Memory B cell (primary cell): Measurements from ENCODE around the gene SVBP.
A peak's percentile ranks its signal among the peaks of the same experiment; 100 is the strongest.
"Not testable (repeated sequence)": the region's sequence is repeated elsewhere in the genome, so short reads cannot be mapped to it uniquely, and the experiment has no call there.

ENCODE experiments used
- ATAC-seq: fragments of 150-1000 bp; cut with Tn5 transposase; 2 replicates; pipeline ENCODE4 v1.10.0; 2021; ENCODE audit warnings: low read depth, mild to moderate bottlenecking, moderate library complexity
- DNase-seq, 2 donors: peaks; one replicate each; pipeline ENCODE4 v3.0.0; 2022; ENCODE audit warnings: low spot score in 2 of 2
- H3K27ac Mint-ChIP-seq: one replicate; pipeline ENCODE4 v1.8.0; 2022; ENCODE audit warnings: mild to moderate bottlenecking, moderate library complexity, mixed read lengths
- H3K27me3 Mint-ChIP-seq: one replicate; pipeline ENCODE4 v1.8.0; 2022; ENCODE audit warnings: mixed read lengths
- H3K36me3 Mint-ChIP-seq: one replicate; pipeline ENCODE4 v1.8.0; 2022; ENCODE audit warnings: mild to moderate bottlenecking, mixed read lengths
- H3K4me1 Mint-ChIP-seq: one replicate; pipeline ENCODE4 v1.8.0; 2022; ENCODE audit warnings: mixed read lengths
- H3K4me3 Mint-ChIP-seq: one replicate; pipeline ENCODE4 v1.8.0; 2022; ENCODE audit warnings: mild to moderate bottlenecking, moderate library complexity, mixed read lengths
- H3K9me3 Mint-ChIP-seq: one replicate; pipeline ENCODE4 v1.8.0; 2022; ENCODE audit warnings: mixed read lengths

Gene SVBP

DNA sequence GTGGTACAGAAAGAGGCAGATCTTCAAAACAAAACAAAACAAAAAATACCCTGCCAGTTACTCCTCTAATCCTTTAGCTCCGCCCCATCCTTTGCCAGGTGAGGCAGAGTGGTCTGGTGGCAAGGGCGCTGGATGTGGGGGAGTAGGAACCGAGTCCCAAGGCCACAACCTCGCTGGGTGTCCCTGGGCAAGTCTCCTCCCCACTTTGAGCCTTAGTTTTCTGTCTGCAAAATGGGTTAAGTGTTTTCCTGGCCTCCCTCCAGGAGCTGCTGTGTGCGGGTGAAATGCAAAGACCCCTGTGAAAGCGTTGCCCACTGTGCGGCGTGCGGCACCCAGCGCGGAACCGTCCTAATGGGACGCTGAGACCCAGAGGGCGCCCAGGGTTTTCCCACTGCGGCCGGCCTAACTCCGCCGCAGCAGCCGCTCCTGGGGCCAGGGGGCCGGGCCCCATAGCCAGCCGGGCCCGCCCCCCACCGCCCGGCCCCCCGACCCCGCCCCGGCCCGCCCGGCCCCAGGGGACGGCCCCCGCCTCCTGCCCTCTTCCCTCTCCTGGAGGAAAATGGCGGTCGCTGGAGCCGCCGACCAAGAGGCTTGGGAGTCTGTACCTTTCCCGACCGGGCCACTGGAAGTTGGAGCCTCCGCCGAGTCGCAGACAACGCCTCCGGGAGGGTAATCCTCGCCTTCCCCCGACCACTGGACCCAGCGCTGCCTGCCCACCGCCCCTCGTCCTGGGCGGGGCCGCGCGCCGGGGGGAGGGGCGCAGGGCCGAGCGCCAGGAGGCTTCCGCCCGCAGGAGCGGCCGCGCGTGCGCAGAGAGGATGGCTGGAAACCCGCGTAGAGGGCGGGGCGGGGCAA lies at the start of gene SVBP, which contains the start of gene ERMAP:
Gene SVBP, minus strand, starts transcription at position 813 of the 855 bp plus-strand sequence. CDS start 853 bp downstream, outside the sequence.
Gene ERMAP, plus strand, starts transcription at position 538 of the 855 bp plus-strand sequence. CDS start 13,327 bp downstream, outside the sequence.
- peak; percentile 86 for ATAC-seq
- Mint-ChIP-seq H3K36me3 (peaks cover 2% of the 10 kb centered on the region), H3K4me3 (peak within 1 kb of the TSS; percentile 82), H3K9me3 (no peaks in the 10 kb centered on the region), H3K27ac (peak within 1 kb of the TSS; percentile 43), H3K27me3 (no peaks in the 10 kb centered on the region), H3K4me1 (peaks cover 21% of the 10 kb centered on the region)
- peak; percentile 91 to 92 for DNase-seq

- ATAC-seq (no peak), DNase-seq (no peak)
- H3K4me3 Mint-ChIP-seq, result no peak overlapping the region
- peaks cover 11% of the 10 kb centered on the region for H3K27me3 Mint-ChIP-seq
- no peak overlapping the region for H3K27ac Mint-ChIP-seq
- no peaks in the 10 kb centered on the region for H3K9me3 Mint-ChIP-seq
- no peaks in the 10 kb centered on the region for H3K4me1 Mint-ChIP-seq
- no peaks in the 10 kb centered on the region for H3K36me3 Mint-ChIP-seq
These were observed 49.4 kb upstream of the SVBP start for GRCh38 chr1:42866549-42866948.

- peaks cover 9% of the 10 kb centered on the region for H3K9me3 Mint-ChIP-seq
- no peak for ATAC-seq
- H3K4me3 Mint-ChIP-seq, result no peak overlapping the region
- H3K27me3 Mint-ChIP-seq, result peaks cover 16% of the 10 kb centered on the region
- DNase-seq, result no peak
- no peaks in the 10 kb centered on the region for H3K4me1 Mint-ChIP-seq
- H3K36me3 Mint-ChIP-seq, result peaks cover 6% of the 10 kb centered on the region
- no peak overlapping the region for H3K27ac Mint-ChIP-seq
These were observed 43.8 kb upstream of the SVBP start for GRCh38 chr1:42861014-42861399.

- peaks cover 10% of the 10 kb centered on the region for H3K9me3 Mint-ChIP-seq
- no peak overlapping the region for H3K27ac Mint-ChIP-seq
- ATAC-seq (no peak), DNase-seq (no peak)
- peaks cover 3% of the 10 kb centered on the region for H3K4me1 Mint-ChIP-seq
- no peak overlapping the region for H3K4me3 Mint-ChIP-seq
- H3K36me3 Mint-ChIP-seq, result peaks cover 6% of the 10 kb centered on the region
- peaks cover 16% of the 10 kb centered on the region for H3K27me3 Mint-ChIP-seq
These were observed 43.3 kb upstream of the SVBP start for GRCh38 chr1:42860339-42861013.

DNA sequence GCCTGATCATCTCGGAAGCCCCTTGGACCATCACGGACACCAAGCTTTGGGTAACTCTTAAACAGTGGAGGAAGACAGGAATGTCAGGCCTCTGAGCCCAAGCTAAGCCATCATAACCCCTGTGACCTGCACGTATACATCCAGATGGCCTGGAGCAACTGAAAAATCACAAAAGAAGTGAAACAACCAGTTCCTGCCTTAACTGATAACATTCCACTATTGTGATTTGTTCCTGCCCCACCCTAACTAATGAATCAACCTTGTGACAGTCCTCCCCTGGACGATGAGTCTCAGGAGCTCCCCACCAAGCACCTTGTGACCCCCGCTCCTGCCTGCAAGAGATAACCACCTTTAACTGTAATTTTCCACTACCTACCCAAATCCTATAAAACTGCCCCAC lies 42.2 kb upstream of the SVBP start:
- DNase-seq, ATAC-seq, H3K4me3 Mint-ChIP-seq, H3K36me3 Mint-ChIP-seq, H3K27ac Mint-ChIP-seq, H3K4me1 Mint-ChIP-seq: not testable (repeated sequence)
- peaks cover 16% of the 10 kb centered on the region for H3K27me3 Mint-ChIP-seq
- H3K9me3 Mint-ChIP-seq, result peaks cover 10% of the 10 kb centered on the region

DNA sequence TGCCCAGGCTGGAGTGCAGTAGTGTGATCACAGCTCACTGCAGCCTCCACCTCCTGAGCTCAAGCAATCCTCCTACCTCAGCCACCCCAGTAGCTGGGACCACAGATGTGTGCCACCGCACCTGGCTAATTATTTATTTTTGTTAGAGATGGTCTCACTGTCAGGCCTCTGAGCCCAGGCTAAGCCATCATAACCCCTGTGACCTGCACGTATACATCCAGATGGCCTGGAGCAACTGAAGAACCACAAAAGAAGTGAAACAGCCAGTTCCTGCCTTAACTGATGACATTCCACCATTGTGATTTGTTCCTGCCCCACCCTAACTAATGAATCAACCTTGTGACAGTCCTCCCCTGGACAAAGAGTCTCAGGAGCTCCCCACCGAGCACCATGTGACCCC lies 39.4 kb upstream of the SVBP start:
- Mint-ChIP-seq H3K27me3 (peaks cover 11% of the 10 kb centered on the region), H3K9me3 (peaks cover 12% of the 10 kb centered on the region)
- not testable (repeated sequence) for H3K27ac Mint-ChIP-seq, H3K36me3 Mint-ChIP-seq, DNase-seq, ATAC-seq, H3K4me3 Mint-ChIP-seq, H3K4me1 Mint-ChIP-seq

DNA sequence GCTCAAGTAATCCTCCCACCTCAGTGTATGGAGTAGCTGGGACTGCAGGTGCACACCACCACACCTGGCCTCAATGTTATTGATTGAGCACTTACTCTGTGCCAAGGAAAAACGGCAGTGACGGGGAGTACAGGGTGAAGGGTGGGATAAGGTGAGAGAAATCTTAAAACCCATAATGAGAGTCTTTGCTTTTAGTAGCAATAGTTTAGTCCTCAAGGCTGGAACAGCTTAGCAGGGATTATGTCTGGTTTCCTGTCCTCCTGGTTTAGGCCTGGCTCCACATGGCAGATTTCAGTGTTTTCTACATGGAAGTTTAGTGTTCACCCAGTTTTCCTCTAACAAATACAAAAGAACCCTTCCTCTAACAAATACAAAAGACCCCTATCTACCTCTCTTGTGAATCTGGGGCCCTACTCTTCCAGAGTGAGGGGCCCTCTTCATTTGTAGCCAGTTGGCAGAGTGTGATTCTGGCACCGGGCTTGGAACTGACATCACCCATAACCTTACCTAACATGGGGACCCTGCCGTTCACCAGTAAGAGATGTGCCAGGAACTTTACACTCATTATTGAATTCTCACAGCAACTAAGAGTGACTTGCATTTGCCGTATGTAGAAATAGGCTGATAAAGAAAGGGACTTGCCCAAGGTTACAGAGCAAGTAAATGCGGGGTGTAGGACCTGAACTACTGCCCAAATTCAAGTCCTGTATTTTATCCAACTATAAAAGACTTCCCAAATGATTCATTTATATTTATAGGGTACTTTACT lies 36.1 kb upstream of the SVBP start:
- Mint-ChIP-seq H3K4me3 (no peak overlapping the region), H3K36me3 (peaks cover 17% of the 10 kb centered on the region), H3K27me3 (peaks cover 2% of the 10 kb centered on the region), H3K4me1 (peaks cover 15% of the 10 kb centered on the region), H3K9me3 (peaks cover 7% of the 10 kb centered on the region), H3K27ac (no peak overlapping the region)
- ATAC-seq (no peak), DNase-seq (no peak)

- no peak for DNase-seq
- peak overlapping the region; percentile 65 for H3K27ac Mint-ChIP-seq
- H3K27me3 Mint-ChIP-seq, result no peaks in the 10 kb centered on the region
- peaks cover 7% of the 10 kb centered on the region for H3K9me3 Mint-ChIP-seq
- no peak overlapping the region for H3K4me3 Mint-ChIP-seq
- H3K36me3 Mint-ChIP-seq, result peaks cover 13% of the 10 kb centered on the region
- peaks cover 20% of the 10 kb centered on the region for H3K4me1 Mint-ChIP-seq
- ATAC-seq, result peak; percentile 68
These were observed 35.4 kb upstream of the SVBP start for GRCh38 chr1:42852608-42852980.

DNA sequence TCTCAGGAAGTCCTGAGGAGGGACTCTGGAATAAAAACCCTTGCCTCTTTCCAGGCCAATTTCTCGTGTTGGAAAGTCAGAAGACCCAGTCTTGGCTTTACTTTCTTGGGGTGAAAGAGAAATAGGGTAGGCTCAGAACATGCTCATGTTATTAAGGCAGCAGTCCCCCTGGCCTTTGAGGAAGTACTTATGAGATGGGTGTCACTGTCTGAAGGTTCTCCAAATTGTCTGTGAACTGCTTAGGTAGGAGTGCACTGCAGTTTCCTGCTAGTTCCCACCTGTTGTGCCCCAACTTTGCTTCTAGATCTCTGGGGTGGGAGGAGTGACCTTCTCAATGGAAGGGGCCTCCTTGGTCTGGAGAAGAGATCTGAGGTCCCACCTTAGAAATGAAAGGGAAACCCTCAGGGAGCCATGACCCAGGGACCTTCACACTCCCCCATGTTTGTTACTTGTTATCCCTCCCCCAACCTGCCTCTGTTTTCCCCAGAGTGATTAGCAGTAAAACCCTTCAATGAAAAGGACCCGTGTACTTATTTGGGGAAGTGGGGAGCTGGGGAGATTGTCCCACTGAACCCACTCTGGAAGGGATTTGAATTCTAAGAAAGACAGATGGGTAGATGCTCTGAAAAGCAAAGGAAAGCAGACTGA lies 34.9 kb upstream of the SVBP start:
- Mint-ChIP-seq H3K27me3 (no peaks in the 10 kb centered on the region), H3K4me3 (no peak overlapping the region), H3K27ac (peak overlapping the region; percentile 65), H3K4me1 (peaks cover 25% of the 10 kb centered on the region), H3K36me3 (peaks cover 11% of the 10 kb centered on the region), H3K9me3 (peaks cover 6% of the 10 kb centered on the region)
- DNase-seq (no peak), ATAC-seq (peak; percentile 61)

DNA sequence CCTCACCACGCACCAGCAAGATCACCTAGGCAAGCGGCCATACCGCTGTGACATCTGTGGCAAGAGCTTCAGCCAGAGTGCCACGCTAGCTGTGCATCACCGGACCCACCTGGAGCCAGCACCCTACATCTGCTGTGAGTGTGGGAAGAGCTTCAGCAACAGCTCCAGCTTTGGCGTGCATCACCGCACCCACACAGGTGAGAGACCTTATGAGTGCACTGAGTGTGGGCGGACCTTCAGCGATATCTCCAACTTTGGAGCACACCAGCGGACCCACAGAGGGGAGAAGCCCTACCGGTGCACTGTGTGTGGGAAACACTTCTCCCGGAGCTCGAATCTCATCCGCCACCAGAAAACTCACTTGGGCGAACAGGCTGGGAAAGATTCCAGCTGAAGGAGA lies 34.2 kb upstream of the SVBP start:
- Mint-ChIP-seq H3K27ac (no peak overlapping the region), H3K4me3 (no peak overlapping the region), H3K27me3 (no peaks in the 10 kb centered on the region), H3K4me1 (peaks cover 28% of the 10 kb centered on the region), H3K9me3 (peaks cover 5% of the 10 kb centered on the region), H3K36me3 (peaks cover 11% of the 10 kb centered on the region)
- DNase-seq, result no peak
- ATAC-seq, result no peak

- H3K36me3 Mint-ChIP-seq, result peaks cover 11% of the 10 kb centered on the region
- H3K4me3 Mint-ChIP-seq, result no peak overlapping the region
- H3K27me3 Mint-ChIP-seq, result no peaks in the 10 kb centered on the region
- no peak for DNase-seq
- ATAC-seq, result no peak
- no peak overlapping the region for H3K27ac Mint-ChIP-seq
- H3K4me1 Mint-ChIP-seq, result peaks cover 26% of the 10 kb centered on the region
- peaks cover 3% of the 10 kb centered on the region for H3K9me3 Mint-ChIP-seq
These were observed 32.7 kb upstream of the SVBP start for GRCh38 chr1:42849944-42850343.

- H3K9me3 Mint-ChIP-seq, result peaks cover 3% of the 10 kb centered on the region
- H3K27ac Mint-ChIP-seq, result no peak overlapping the region
- H3K4me3 Mint-ChIP-seq, result no peak overlapping the region
These were observed 31.8 kb upstream of the SVBP start for GRCh38 chr1:42848823-42849537.

More at GRCh38 chr1:42848823-42849537, 31.8 kb upstream of the SVBP start:
- H3K27me3 Mint-ChIP-seq, result no peaks in the 10 kb centered on the region
- DNase-seq (no peak), ATAC-seq (no peak)
- peaks cover 11% of the 10 kb centered on the region for H3K36me3 Mint-ChIP-seq
- H3K4me1 Mint-ChIP-seq, result peaks cover 26% of the 10 kb centered on the region
